WI38 (cell line): ENCODE results near the gene TIMM10.
A peak's percentile ranks its signal among the peaks of the same experiment; 100 is the strongest.

Source experiments
- H3K4me3 ChIP-seq: 2 replicates; pipeline ENCODE4 v1.5.1; 2011; ENCODE audit warnings: low read depth, mild to moderate bottlenecking, control low read depth, low read length
- CTCF ChIP-seq: IDR thresholded peaks from 2 replicates; pipeline ENCODE4 v1.5.1; 2012; ENCODE audit warnings: low read depth, mild to moderate bottlenecking, control low read depth, low read length

TIMM10 gene

GRCh38 chr11:57499413-57499982, 31.1 kb downstream of the TIMM10 start:
- TF ChIP-seq CTCF = no peak

GRCh38 chr11:57498540-57498939, 32.0 kb downstream of the TIMM10 start:
- no peak for TF ChIP-seq CTCF
- no peak overlapping the region for H3K4me3 ChIP-seq

More at GRCh38 chr11:57499413-57499982, 31.1 kb downstream of the TIMM10 start:
- peak overlapping the region; percentile 43 for H3K4me3 ChIP-seq

- TF ChIP-seq CTCF = no peak
- H3K4me3 ChIP-seq = no peak overlapping the region
Observed at GRCh38 chr11:57497303-57498247, 33.0 kb downstream of the TIMM10 start.

- H3K4me3 ChIP-seq = no peak overlapping the region
- no peak for TF ChIP-seq CTCF
Observed at GRCh38 chr11:57496109-57496820, 34.3 kb downstream of the TIMM10 start.

GRCh38 chr11:57493507-57494503, 36.7 kb downstream of the TIMM10 start:
- TF ChIP-seq CTCF = peak; percentile 94
- H3K4me3 ChIP-seq = no peak overlapping the region

- TF ChIP-seq CTCF = peak; percentile 67
- H3K4me3 ChIP-seq = no peak overlapping the region
Observed at GRCh38 chr11:57491371-57492061, 39.0 kb downstream of the TIMM10 start.
